ENCODE data around the gene SELENOV.

The SELENOV gene

GRCh38 chr19:39500543-39500942 is 14.4 kb upstream of the SELENOV start:
- H3K4me3 ChIP-seq (ENCODE audit: low read length), result no peak overlapping the region
- TF ChIP-seq ZNF274 (IDR thresholded peaks at IDR 0.05; ENCODE audit: low read depth, low read length), result no peak

DNA sequence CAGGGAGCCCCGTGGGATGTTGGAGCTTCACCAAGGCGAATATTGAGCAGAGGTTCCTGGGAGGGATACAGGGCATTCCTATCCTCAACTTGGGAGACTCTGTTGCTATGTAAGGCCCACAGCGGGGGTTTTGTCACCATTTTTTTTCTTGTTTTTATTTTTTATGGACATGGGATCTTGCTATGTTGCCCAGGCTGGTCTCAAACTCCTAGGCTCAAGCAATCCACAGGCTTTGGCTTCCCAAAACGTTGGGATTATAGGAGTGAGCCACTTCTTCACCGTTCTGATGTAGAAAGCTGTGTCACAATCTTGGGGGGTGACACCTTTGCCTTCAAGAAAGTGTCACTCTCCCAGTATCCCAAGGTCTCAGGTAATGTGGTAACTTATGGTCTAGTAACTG is 13.6 kb upstream of the SELENOV start:
- TF ChIP-seq ZNF274 (IDR thresholded peaks at IDR 0.05; ENCODE audit: low read depth, low read length), result no peak
- H3K4me3 ChIP-seq (ENCODE audit: low read length), result no peak overlapping the region

DNA sequence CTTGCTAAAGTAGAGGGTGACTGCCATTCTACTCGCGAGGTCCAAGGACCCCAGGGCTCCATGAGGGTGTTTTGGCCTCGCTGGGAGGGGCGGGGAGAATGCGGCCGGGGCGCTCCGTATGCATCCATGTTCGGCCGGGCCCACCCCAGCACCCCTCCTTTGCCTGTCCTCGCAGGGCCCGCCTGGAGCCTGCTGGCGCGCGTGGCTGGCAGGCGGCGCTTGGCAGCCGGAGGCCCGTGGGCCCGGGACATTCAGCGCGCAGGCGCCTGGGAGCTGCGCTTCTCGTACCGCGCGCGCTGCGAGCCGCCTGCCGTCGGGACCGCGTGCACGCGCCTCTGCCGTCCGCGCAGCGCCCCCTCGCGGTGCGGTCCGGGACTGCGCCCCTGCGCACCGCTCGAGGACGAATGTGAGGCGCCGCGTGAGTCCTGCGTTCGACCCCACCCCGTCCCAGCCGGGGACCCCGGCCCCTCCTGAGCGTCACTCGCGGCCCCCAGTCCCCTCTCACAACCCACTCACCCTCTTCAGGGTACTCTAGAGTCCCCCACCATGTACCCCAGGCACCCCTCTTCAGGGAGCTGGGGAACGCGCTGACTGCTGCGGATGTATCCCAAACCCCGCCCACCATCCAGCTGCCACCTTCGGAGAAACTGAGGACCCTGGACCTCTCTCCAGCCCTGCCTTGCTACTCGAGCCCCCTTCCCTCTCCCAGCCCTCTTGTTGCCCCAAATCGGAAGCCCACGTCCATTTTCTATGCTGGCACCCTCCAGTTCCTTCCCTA is 12.1 kb upstream of the SELENOV start:
- no peak overlapping the region for H3K4me3 ChIP-seq (ENCODE audit: low read length)
- no peak for TF ChIP-seq ZNF274 (IDR thresholded peaks at IDR 0.05; ENCODE audit: low read depth, low read length)

- TF ChIP-seq ZNF274 (IDR thresholded peaks at IDR 0.05; ENCODE audit: low read depth, low read length), result no peak
- no peak overlapping the region; the same call in 1 of the 2 replicates for H3K4me3 ChIP-seq (ENCODE audit: low read length)
Observed at GRCh38 chr19:39506598-39506943, 8.4 kb upstream of the SELENOV start.

GRCh38 chr19:39506944-39507714 is 7.8 kb upstream of the SELENOV start:
- H3K4me3 ChIP-seq (ENCODE audit: low read length), result peak overlapping the region; percentile 39
- no peak for TF ChIP-seq ZNF274 (IDR thresholded peaks at IDR 0.05; ENCODE audit: low read depth, low read length)

GRCh38 chr19:39507715-39508364 is 7.1 kb upstream of the SELENOV start:
- peak overlapping the region; percentile 39 for H3K4me3 ChIP-seq (ENCODE audit: low read length)
- no peak for TF ChIP-seq ZNF274 (IDR thresholded peaks at IDR 0.05; ENCODE audit: low read depth, low read length)

DNA sequence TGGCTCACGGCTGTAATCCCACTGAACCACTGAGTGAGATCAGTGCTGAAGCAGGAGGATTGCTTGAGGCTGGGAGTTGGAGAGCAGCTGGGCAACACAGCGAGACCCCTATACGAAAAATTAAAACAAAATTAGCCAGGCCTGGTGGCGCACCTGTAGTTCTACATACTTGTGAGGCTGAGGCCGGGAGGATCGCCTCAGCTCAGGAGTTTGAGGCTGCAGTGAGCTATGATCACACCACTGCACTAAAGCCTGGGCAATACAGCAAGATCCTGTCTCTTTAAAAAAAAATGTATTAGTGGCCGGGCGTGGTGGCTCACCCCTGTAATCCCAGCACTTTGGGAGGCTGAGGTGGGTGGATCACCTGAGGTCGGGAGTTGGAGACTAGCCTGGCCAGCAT is 6.3 kb upstream of the SELENOV start:
- no peak for TF ChIP-seq ZNF274 (IDR thresholded peaks at IDR 0.05; ENCODE audit: low read depth, low read length)
- H3K4me3 ChIP-seq (ENCODE audit: low read length), result no peak overlapping the region

- H3K4me3 ChIP-seq (ENCODE audit: low read length), result no peak overlapping the region
- TF ChIP-seq ZNF274 (IDR thresholded peaks at IDR 0.05; ENCODE audit: low read depth, low read length), result no peak
Observed at GRCh38 chr19:39509233-39509632, 5.7 kb upstream of the SELENOV start.

DNA sequence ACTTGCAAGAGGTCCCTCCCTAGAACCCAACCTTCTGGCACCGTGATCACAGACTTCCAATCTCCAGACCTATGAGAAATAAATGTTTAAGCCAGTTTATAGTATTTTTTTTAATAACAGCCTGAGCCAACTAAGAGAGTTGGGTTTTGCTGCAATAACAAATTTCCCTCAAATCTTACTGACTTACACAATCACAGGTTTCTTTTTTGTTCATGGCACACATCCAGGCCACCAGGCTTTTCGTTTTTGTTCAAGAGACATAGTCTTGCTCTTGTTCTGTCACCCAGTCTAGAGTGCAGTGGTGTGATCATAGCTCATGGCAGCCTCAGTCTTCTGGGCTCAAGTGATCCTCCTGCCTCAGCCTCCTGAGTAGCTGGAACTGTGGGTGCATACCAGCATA is 2.0 kb upstream of the SELENOV start:
- TF ChIP-seq ZNF274 (IDR thresholded peaks at IDR 0.05; ENCODE audit: low read depth, low read length), result no peak
- H3K4me3 ChIP-seq (ENCODE audit: low read length), result no peak overlapping the region

DNA sequence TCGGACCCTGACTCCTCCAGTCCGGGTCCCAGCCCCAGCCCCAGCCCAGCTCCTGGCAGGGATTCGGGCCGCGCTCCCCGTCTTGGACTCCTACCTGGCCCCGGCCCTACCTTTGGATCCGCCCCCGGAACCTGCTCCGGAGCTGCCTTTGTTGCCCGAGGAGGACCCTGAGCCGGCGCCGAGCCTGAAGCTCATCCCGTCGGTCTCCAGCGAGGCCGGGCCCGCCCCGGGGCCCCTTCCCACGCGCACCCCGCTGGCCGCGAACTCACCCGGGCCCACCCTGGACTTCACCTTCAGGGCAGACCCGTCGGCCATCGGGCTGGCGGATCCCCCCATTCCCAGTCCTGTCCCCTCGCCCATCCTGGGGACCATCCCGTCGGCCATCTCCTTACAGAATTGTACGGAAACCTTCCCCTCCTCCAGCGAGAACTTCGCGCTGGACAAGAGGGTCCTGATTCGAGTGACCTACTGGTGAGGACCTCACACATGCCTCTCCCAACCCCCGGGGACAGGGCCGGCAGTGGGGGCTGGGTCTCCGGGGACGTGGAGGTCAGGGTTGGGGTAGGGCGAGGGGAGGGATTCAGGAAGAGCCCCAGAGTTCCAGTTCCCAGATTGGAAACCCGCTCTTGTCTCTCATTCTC is 732 bp downstream of the SELENOV start:
- H3K4me3 ChIP-seq (ENCODE audit: low read length), result peak overlapping the region; percentile 34; the same call in 1 of the 2 replicates
- TF ChIP-seq ZNF274 (IDR thresholded peaks at IDR 0.05; ENCODE audit: low read depth, low read length), result no peak

DNA sequence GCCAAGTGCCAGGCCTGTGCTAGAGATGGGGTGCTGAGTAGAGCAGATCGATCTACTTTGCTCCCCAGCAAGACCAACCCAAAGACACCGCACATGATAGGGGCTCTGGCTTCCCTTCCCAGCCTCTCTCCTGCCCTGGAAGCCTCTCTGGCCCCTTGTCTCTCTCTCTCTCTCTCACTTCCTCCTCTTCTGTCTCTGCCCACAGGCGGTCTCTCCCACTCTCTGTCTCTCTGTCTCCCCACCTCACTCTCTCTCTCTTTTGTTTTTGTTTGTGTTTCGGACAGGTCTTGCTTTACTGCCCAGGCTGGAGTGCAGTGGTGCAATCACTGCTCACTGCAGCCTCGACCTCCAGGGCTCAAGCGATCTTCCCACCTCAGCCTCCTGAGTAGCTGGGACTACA is 1.3 kb downstream of the SELENOV start:
- H3K4me3 ChIP-seq (ENCODE audit: low read length), result no peak overlapping the region
- no peak for TF ChIP-seq ZNF274 (IDR thresholded peaks at IDR 0.05; ENCODE audit: low read depth, low read length)

DNA sequence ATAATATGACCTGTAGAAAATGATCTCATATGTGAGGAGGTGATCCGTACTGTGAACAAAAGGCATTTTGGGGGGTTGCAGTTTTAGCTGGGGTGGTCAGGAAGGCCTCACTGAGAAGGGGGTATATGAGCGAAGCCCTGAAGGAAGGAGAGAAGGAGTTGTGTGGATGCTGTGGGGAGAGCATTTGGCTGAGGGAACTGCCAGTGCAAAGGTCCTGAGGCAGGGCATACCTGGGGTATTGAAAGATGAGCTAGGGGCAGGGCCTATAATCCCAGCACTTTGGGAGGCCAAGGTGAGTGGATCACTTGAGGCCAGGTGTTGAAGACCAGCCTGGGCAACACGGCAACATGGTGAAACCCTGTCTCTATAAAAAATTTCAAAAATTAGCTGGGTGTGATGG is 2.5 kb downstream of the SELENOV start:
- TF ChIP-seq ZNF274 (IDR thresholded peaks at IDR 0.05; ENCODE audit: low read depth, low read length), result no peak

DNA sequence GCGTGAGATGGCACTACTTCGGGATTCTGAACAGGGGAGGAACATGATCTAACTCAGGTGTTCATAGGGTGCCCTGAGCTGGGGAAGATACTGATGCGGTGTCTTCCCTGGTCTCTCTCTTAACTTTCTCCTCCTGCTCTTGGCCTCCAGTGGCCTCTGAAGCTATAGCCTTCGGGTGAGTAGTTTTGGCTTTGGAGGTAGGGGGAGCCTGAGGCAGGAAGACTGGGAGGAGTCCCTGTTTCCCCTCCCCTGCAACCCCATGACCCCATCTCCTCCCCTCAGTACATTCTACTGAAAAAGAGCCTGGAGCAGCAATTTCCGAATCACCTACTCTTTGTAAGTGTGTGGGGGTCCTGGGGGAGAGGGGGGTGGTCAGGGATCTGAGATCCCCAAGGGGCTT is 3.5 kb downstream of the SELENOV start:
- H3K4me3 ChIP-seq (ENCODE audit: low read length), result no peak overlapping the region
- TF ChIP-seq ZNF274 (IDR thresholded peaks at IDR 0.05; ENCODE audit: low read depth, low read length), result no peak

More for the DNA sequence above, 2.5 kb downstream of the SELENOV start:
- H3K4me3 ChIP-seq (ENCODE audit: low read length), result no peak overlapping the region

DNA sequence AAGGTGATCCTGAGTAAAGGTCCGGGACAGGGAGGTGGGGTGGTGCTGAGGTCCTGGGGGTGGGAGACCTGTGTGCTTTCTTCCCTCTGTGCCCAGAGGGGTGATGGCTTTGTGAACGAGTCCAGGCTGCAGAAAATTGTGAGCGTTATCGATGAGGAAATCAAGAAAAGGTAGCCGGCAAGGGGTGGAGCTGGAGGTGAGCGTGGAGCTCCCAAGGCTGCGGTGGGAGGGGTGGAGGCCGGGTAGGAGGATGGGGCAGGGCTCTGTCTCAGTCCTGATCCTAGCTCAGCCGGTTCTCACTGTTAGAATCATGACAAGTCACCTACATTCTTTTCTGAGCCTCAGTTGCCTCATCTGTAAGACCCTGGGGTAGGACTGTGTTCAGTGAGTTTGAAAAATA is 4.0 kb downstream of the SELENOV start:
- H3K4me3 ChIP-seq (ENCODE audit: low read length), result no peak overlapping the region
- no peak for TF ChIP-seq ZNF274 (IDR thresholded peaks at IDR 0.05; ENCODE audit: low read depth, low read length)
